ENCODE data around the gene AFAP1.

AFAP1 gene

GRCh38 chr4:7910952-7911578 lies 28.6 kb downstream of the AFAP1 start:
- no peak for DNase-seq (ENCODE audit: low read depth)

- DNase-seq (ENCODE audit: low read depth), result no peak
Measured at GRCh38 chr4:7910263-7910896, 29.3 kb downstream of the AFAP1 start.

GRCh38 chr4:7909463-7910262 lies 30.0 kb downstream of the AFAP1 start:
- DNase-seq (ENCODE audit: low read depth), result no peak

GRCh38 chr4:7908668-7909067 lies 31.0 kb downstream of the AFAP1 start:
- no peak for DNase-seq (ENCODE audit: low read depth)

GRCh38 chr4:7907142-7907541 lies 32.5 kb downstream of the AFAP1 start:
- no peak for DNase-seq (ENCODE audit: low read depth)

GRCh38 chr4:7906171-7906701 lies 33.4 kb downstream of the AFAP1 start:
- DNase-seq (ENCODE audit: low read depth), result no peak

- DNase-seq (ENCODE audit: low read depth), result no peak
Measured at GRCh38 chr4:7904952-7905915, 34.4 kb downstream of the AFAP1 start.

GRCh38 chr4:7903791-7904516 lies 35.7 kb downstream of the AFAP1 start:
- no peak for DNase-seq (ENCODE audit: low read depth)

GRCh38 chr4:7902826-7903225 lies 36.8 kb downstream of the AFAP1 start:
- no peak for DNase-seq (ENCODE audit: low read depth)

GRCh38 chr4:7902101-7902553 lies 37.5 kb downstream of the AFAP1 start:
- DNase-seq (ENCODE audit: low read depth), result no peak

GRCh38 chr4:7901311-7901885 lies 38.3 kb downstream of the AFAP1 start:
- no peak for DNase-seq (ENCODE audit: low read depth)

GRCh38 chr4:7900334-7900909 lies 39.2 kb downstream of the AFAP1 start:
- DNase-seq (ENCODE audit: low read depth), result no peak

- DNase-seq (ENCODE audit: low read depth), result no peak
Measured at GRCh38 chr4:7899184-7899869, 40.3 kb downstream of the AFAP1 start.

- DNase-seq (ENCODE audit: low read depth), result no peak
Measured at GRCh38 chr4:7898385-7898784, 41.3 kb downstream of the AFAP1 start.

- DNase-seq (ENCODE audit: low read depth), result no peak
Measured at GRCh38 chr4:7897811-7898210, 41.9 kb downstream of the AFAP1 start.

- DNase-seq (ENCODE audit: low read depth), result no peak
Measured at GRCh38 chr4:7894677-7895181, 44.9 kb downstream of the AFAP1 start.

- DNase-seq (ENCODE audit: low read depth), result no peak
Measured at GRCh38 chr4:7894098-7894676, 45.5 kb downstream of the AFAP1 start.

GRCh38 chr4:7893539-7893938 lies 46.1 kb downstream of the AFAP1 start:
- no peak for DNase-seq (ENCODE audit: low read depth)
